H1 (cell line): Measurements from ENCODE around the gene PHLPP1. TPM values are rescaled to one million over a fixed set of nuclear protein-coding genes. Genes with fewer than 3 reads are reported as not detected.

ENCODE experiments used
- CHD7 ChIP-seq: fragments of 300-600 bp; sonication (generic); IDR thresholded peaks from 2 replicates; pipeline ENCODE4 v1.7.1; 2012; ENCODE audit warnings: low read length, moderate library complexity, mild to moderate bottlenecking, inconsistent platforms; ENCODE audit not compliant: insufficient replicate concordance
- polyA plus RNA-seq, 7 experiments: library from polyadenylated mRNA; depleted of rRNA in 3 of 7; stranded (reverse) in 5 of 7; unstranded in 2 of 7; fragments of >200 nt in 5 of 7; fragments of 200-250 nt in 2 of 7; gene quantifications; 1 replicate in 5 of 7; 2 replicates in 1 of 7; 4 replicates in 1 of 7; pipeline versions ENCODE4 v1.2.1 to v1.2.3, GENCODE V29; 2011 to 2013; ENCODE audit warnings: missing spikeins in 2 of 7, mixed read lengths in 2 of 7
- total RNA-seq: library from RNA; stranded (reverse); fragmentation: NEBNext Ultra II Directional; extraction: Animal tissue kit (Norgen Biotek cat#: 25700); gene quantifications from 2 replicates; pipeline ENCODE4 v1.2.1, GENCODE V29; 2021

PHLPP1 gene
- total and polyA plus RNA-seq, 2 of the 8 experiments (the other 6 are each of a cell fraction or from before 2014, with no cell fraction given) = 28.0 to 66.3 TPM

- no peak for TF ChIP-seq CHD7
Measured at GRCh38 chr18:63004466-63005089, 289.2 kb downstream of the PHLPP1 start (continued).
